ENCODE data around the gene FBXO3.
"Not testable (repeated sequence)": the region's sequence is repeated elsewhere in the genome, so short reads cannot be mapped to it uniquely, and the experiment has no call there.

DNA sequence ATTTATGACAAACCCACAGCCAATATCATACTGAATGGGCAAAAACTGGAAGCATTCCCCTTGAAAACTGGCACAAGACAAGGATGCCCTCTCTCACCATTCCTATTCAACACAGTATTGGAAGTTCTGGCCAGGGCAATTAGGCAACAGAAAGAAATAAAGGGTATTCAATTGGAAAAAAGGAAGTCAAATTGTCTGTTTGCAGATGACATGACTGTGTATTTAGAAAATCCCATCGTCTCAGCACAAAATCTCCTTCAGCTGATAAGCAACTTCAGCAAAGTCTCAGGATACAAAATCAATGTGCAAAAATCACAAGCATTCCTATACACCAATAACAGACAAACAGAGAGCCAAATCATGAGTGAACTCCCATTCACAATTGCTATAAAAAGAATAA is 46.8 kb downstream of the FBXO3 start:
- TF ChIP-seq CTCF (IDR thresholded peaks at IDR 0.05); POLR2AphosphoS5 (IDR thresholded peaks at IDR 0.05; ENCODE audit: insufficient read depth in 1 of 2, low read depth in 1 of 2); POLR2A (IDR thresholded peaks at IDR 0.05): not testable (repeated sequence)
